22Rv1 (cell line): ENCODE results near the gene UBAP1L.

ENCODE experiments used
- CTCF ChIP-seq: fragments of 450-650 bp; IDR thresholded peaks from 2 replicates; pipeline ENCODE4 v1.5.1; 2017; ENCODE audit warnings: mild to moderate bottlenecking
- ZFX ChIP-seq: fragments of 450-650 bp; IDR thresholded peaks from 2 replicates; pipeline ENCODE4 v1.6.1; 2017; ENCODE audit warnings: antibody characterized with exemption, borderline replicate concordance

- TF ChIP-seq CTCF, result no peak
- no peak for TF ChIP-seq ZFX
These were observed 45.0 kb downstream of the UBAP1L start for GRCh38 chr15:65069779-65070546.
